Natural killer cell (primary cell): ENCODE results near the gene IRF5. TPM values are rescaled to one million over a fixed set of nuclear protein-coding genes. Genes with fewer than 3 reads are reported as not detected.

Experiments used
- ATAC-seq, 3 donors: fragments of 150-1000 bp in 2 of 3; fragments of 200-7000 bp in 1 of 3; cut with Tn5 transposase; 1 replicate in 1 of 3; 2 replicates in 2 of 3; pipeline ENCODE4 v1.10.0; 2021; ENCODE audit warnings: mild to moderate bottlenecking in 2 of 3, moderate library complexity in 2 of 3
- DNase-seq, 2 donors: peaks; one replicate each; pipeline versions ENCODE4 v3.0.0 to v3.0.0-alpha.2; 2013 to 2021; ENCODE audit warnings: mixed read lengths in 1 of 2
- H3K27ac ChIP-seq: one replicate; pipeline ENCODE4 v1.5.1; 2013; ENCODE audit warnings: mild to moderate bottlenecking, low read length
- H3K27me3 ChIP-seq: one replicate; pipeline ENCODE4 v1.6.1; 2013; ENCODE audit warnings: low read length; ENCODE audit not compliant: control insufficient read depth, insufficient read depth
- H3K36me3 ChIP-seq: one replicate; pipeline ENCODE4 v1.6.1; 2013; ENCODE audit warnings: low read length; ENCODE audit not compliant: control insufficient read depth, insufficient read depth
- H3K4me1 ChIP-seq: one replicate; pipeline ENCODE4 v1.6.1; 2013; ENCODE audit warnings: low read length; ENCODE audit not compliant: control insufficient read depth, insufficient read depth
- H3K4me3 ChIP-seq: one replicate; pipeline ENCODE4 v1.5.1; 2013; ENCODE audit warnings: low read length
- H3K9me3 ChIP-seq: one replicate; pipeline ENCODE4 v1.6.1; 2013; ENCODE audit warnings: low read length; ENCODE audit not compliant: control insufficient read depth, insufficient read depth
- H3K27ac Mint-ChIP-seq, 2 donors: one replicate each; pipeline ENCODE4 v1.8.0; 2022; ENCODE audit warnings: mild to moderate bottlenecking in 2 of 2, mixed read lengths in 2 of 2, moderate library complexity in 1 of 2
- H3K27me3 Mint-ChIP-seq, 2 donors: one replicate each; pipeline ENCODE4 v1.8.0; 2022; ENCODE audit warnings: low read depth in 2 of 2, mixed read lengths in 2 of 2
- H3K36me3 Mint-ChIP-seq: one replicate; pipeline ENCODE4 v1.8.0; 2022; ENCODE audit warnings: mixed read lengths
- H3K4me1 Mint-ChIP-seq, 2 donors: one replicate each; pipeline ENCODE4 v1.8.0; 2022; ENCODE audit warnings: mixed read lengths in 2 of 2
- H3K4me3 Mint-ChIP-seq: one replicate; pipeline ENCODE4 v1.8.0; 2022; ENCODE audit warnings: mild to moderate bottlenecking, moderate library complexity, mixed read lengths
- H3K9me3 Mint-ChIP-seq, 2 donors: one replicate each; pipeline ENCODE4 v1.8.0; 2022; ENCODE audit warnings: mixed read lengths in 2 of 2
- WGBS: methylation state at CpG from one replicate; pipeline ENCODE4 v1.1.7; 2013; ENCODE audit warnings: missing lambda C conversion rate; ENCODE audit not compliant: insufficient coverage; 5-methylcytosine and 5-hydroxymethylcytosine counted together
- intact Hi-C: fragments of 100-400 bp; cut with micrococcal nuclease; formaldehyde crosslinking; loops from one replicate; pipeline ENCODE4 v1.14.2; 2022
- total RNA-seq, 4 donors: library from RNA; stranded (reverse); fragments of 120-200 nt in 1 of 4; gene quantifications; one replicate each; pipeline versions ENCODE4 v1.2.3 to v1.2.4, GENCODE V29; 2013 to 2022
- TF ChIP-seq, protein P1 (sequence below): fragments of 200-600 bp; IDR thresholded peaks from one replicate; pipeline ENCODE4 v1.8.0; 2022; ENCODE audit warnings: antibody characterized with exemption

Gene IRF5
- total RNA-seq, 3 donors from 2014 or later (not counting 1 experiment from before 2014, with no cell fraction given) = 13.0 to 20.2 (median 19.5) TPM

DNA sequence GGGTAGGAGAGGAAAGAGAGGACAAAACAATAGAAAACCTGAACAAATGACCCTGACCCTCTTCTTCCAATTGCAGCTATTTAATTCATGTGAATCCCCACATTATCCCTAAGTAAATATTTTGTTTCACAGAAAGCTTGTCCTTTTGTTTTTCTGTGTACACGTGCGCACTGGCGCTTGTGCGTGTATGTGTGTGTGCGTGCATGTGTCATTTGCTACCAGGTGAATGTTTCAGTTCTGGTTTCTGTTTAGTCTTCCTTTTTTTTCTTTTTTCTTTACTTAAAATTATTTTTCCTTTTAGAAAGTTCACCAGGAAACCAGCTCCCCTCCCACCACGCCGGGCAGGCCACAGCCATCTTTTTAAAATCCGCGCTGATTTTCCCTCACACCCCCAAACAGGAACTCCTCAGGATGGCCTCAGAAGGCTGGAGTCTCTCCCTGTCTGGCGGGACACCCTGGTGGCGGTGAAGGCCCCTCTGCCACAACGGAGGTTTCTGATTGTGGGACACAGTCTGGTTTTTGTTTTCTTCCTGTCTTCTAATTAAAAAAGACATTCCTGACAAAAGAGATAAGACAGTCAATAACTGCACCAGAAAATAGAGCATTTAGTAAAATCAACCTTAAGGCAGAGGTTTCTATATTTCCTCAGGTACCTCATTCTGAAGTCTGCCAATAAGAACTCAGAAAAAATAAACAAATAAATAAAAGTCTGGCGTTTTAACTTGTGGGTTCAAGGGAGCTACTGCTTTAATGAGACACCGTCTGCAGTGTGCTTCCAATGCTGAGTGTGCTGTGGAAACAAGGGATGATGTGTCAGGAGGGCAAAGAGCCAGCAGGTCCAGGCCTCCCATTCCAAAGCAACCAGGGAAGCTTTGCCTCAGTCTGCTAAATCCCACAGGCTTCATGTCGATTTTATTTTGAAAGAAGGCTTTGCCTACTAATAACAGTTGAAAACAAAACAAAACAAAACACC, 17.4 kb downstream of the IRF5 start:
- H3K4me1 ChIP-seq = no peaks in the 10 kb centered on the region
- peaks cover 67% of the 10 kb centered on the region for H3K36me3 ChIP-seq
- Mint-ChIP-seq H3K36me3 (peaks cover 7% of the 10 kb centered on the region), H3K9me3 (no peaks in the 10 kb centered on the region), H3K27me3 (no peaks in the 10 kb centered on the region), H3K27ac (peak overlapping the region in 1 of 2 donors; percentile 10), H3K4me3 (no peak overlapping the region), H3K4me1 (no peaks in the 10 kb centered on the region)
- peak overlapping the region; percentile 44 for H3K27ac ChIP-seq
- DNase-seq (no peak), ATAC-seq (no peak)
- H3K27me3 ChIP-seq = no peaks in the 10 kb centered on the region
- H3K9me3 ChIP-seq = no peaks in the 10 kb centered on the region
- WGBS = 69% methylated on average over 13 of the region's 15 CpGs
- TF ChIP-seq, protein P1, sequence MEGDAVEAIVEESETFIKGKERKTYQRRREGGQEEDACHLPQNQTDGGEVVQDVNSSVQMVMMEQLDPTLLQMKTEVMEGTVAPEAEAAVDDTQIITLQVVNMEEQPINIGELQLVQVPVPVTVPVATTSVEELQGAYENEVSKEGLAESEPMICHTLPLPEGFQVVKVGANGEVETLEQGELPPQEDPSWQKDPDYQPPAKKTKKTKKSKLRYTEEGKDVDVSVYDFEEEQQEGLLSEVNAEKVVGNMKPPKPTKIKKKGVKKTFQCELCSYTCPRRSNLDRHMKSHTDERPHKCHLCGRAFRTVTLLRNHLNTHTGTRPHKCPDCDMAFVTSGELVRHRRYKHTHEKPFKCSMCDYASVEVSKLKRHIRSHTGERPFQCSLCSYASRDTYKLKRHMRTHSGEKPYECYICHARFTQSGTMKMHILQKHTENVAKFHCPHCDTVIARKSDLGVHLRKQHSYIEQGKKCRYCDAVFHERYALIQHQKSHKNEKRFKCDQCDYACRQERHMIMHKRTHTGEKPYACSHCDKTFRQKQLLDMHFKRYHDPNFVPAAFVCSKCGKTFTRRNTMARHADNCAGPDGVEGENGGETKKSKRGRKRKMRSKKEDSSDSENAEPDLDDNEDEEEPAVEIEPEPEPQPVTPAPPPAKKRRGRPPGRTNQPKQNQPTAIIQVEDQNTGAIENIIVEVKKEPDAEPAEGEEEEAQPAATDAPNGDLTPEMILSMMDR = no peak
- H3K4me3 ChIP-seq = no peak overlapping the region
- intact Hi-C loops = no loop called here

DNA sequence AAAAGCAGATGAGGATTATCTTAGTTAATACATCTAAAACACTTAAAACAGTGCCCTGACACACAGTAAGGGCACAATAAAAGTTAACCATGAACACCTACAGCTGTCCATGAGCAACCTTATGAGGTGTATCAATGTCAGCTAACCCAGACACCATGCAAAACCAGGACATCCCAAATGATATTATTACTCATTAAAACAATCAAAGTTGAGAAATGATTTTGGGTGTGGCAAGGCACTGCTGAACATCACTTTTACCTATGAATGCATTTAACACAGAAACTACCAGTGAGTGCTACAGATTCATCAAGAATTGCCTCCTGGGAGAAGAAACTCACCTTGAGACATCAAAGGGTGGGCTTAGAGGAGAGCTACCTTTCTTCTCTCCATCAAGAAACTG, 18.3 kb downstream of the IRF5 start:
- H3K9me3 ChIP-seq = no peaks in the 10 kb centered on the region
- Mint-ChIP-seq H3K36me3 (peaks cover 7% of the 10 kb centered on the region), H3K27me3 (no peaks in the 10 kb centered on the region), H3K27ac (no peak overlapping the region), H3K9me3 (no peaks in the 10 kb centered on the region), H3K4me1 (no peaks in the 10 kb centered on the region), H3K4me3 (no peak overlapping the region)
- no peak overlapping the region for H3K27ac ChIP-seq
- DNase-seq (no peak), ATAC-seq (no peak)
- no peak overlapping the region for H3K4me3 ChIP-seq
- TF ChIP-seq, protein P1 = no peak
- intact Hi-C loops = no loop called here
- no peaks in the 10 kb centered on the region for H3K4me1 ChIP-seq
- H3K27me3 ChIP-seq = no peaks in the 10 kb centered on the region
- H3K36me3 ChIP-seq = peaks cover 66% of the 10 kb centered on the region

DNA sequence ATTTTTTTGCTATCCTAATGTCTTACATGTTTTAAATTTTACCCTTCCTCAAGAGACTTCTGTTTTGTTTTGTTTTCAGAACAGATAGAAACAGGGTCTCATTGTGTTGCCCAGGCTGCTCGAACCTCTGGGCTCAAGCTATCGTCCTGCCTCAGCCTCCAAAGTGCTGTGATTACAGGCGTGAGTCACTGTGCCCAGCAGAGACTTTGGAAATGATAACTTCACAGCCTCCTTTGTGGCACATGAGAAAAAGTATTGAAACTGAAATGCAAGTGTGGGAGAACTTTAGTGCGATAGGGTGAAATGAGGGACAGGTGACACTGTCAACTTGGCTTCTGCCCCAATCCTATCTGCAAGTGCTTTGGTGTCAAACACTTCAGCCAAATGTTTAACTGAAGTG, 21.6 kb downstream of the IRF5 start:
- H3K27me3 Mint-ChIP-seq = no peaks in the 10 kb centered on the region
- ATAC-seq (no peak), DNase-seq (no peak)
- TF ChIP-seq, protein P1 = no peak
- peaks cover 4% of the 10 kb centered on the region in 2 donors for H3K4me1 Mint-ChIP-seq
- no peaks in the 10 kb centered on the region for H3K4me1 ChIP-seq
- intact Hi-C loops = no loop called here
- no peak overlapping the region for H3K4me3 Mint-ChIP-seq
- no peaks in the 10 kb centered on the region for H3K9me3 ChIP-seq
- 91% methylated on average over 4 of the region's 4 CpGs for WGBS
- H3K9me3 Mint-ChIP-seq = no peaks in the 10 kb centered on the region
- no peak overlapping the region for H3K27ac ChIP-seq
- no peak overlapping the region for H3K27ac Mint-ChIP-seq
- peaks cover 16% of the 10 kb centered on the region for H3K36me3 Mint-ChIP-seq
- H3K4me3 ChIP-seq = no peak overlapping the region
- peaks cover 60% of the 10 kb centered on the region for H3K36me3 ChIP-seq
- no peaks in the 10 kb centered on the region for H3K27me3 ChIP-seq
